ENCODE results near the gene TSPAN17.

The TSPAN17 gene

GRCh38 chr5:176691524-176691923 lies 44.2 kb downstream of the TSPAN17 start:
- ChIA-PET CTCF (interaction anchor here (0.9 to 1.3 kb wide), 3 partner anchors 31 to 118 kb away, joined by 3 read pairs; no protein-coding TSS in a partner anchor), POLR2A (no interaction called here)
- no peak for DNase-seq (ENCODE audit: extremely low spot score)
- no peak for TF ChIP-seq CTCF (IDR thresholded peaks at IDR 0.05; ENCODE audit: control extremely low read depth, extremely low read depth, low read depth, missing control alignments)

- ChIA-PET POLR2A (no interaction called here), CTCF (no interaction called here)
- TF ChIP-seq CTCF (IDR thresholded peaks at IDR 0.05; ENCODE audit: control extremely low read depth, extremely low read depth, low read depth, missing control alignments) = no peak
- no peak for DNase-seq (ENCODE audit: extremely low spot score)
Measured at GRCh38 chr5:176692326-176692725, 45.0 kb downstream of the TSPAN17 start.

- DNase-seq (ENCODE audit: extremely low spot score) = no peak
- POLR2A ChIA-PET = no interaction called here
Measured at GRCh38 chr5:176692839-176693476, 45.7 kb downstream of the TSPAN17 start.

GRCh38 chr5:176693477-176693851 lies 46.2 kb downstream of the TSPAN17 start:
- TF ChIP-seq CTCF (IDR thresholded peaks at IDR 0.05; ENCODE audit: control extremely low read depth, extremely low read depth, low read depth, missing control alignments) = no peak
- ChIA-PET CTCF (interaction anchor here (1.0 to 1.7 kb wide), 3 partner anchors 13 to 35 kb away, joined by 3 to 6 read pairs (median 3); no protein-coding TSS in a partner anchor), POLR2A (no interaction called here)
- DNase-seq (ENCODE audit: extremely low spot score) = no peak

More at GRCh38 chr5:176692839-176693476, 45.7 kb downstream of the TSPAN17 start:
- no peak for TF ChIP-seq CTCF (IDR thresholded peaks at IDR 0.05; ENCODE audit: control extremely low read depth, extremely low read depth, low read depth, missing control alignments)
- CTCF ChIA-PET = interaction anchor here (1.0 to 1.7 kb wide), 3 partner anchors 13 to 35 kb away, joined by 3 to 6 read pairs (median 3); no protein-coding TSS in a partner anchor

GRCh38 chr5:176694146-176694545 lies 46.9 kb downstream of the TSPAN17 start:
- CTCF ChIA-PET = interaction anchor here (1.0 to 1.7 kb wide), 3 partner anchors 14 to 36 kb away, joined by 3 to 6 read pairs (median 3); no protein-coding TSS in a partner anchor
- POLR2A ChIA-PET = no interaction called here
- DNase-seq (ENCODE audit: extremely low spot score) = no peak
- no peak for TF ChIP-seq CTCF (IDR thresholded peaks at IDR 0.05; ENCODE audit: control extremely low read depth, extremely low read depth, low read depth, missing control alignments)

GRCh38 chr5:176694631-176695030 lies 47.3 kb downstream of the TSPAN17 start:
- ChIA-PET CTCF (interaction anchor here (1.7 kb wide), 1 partner anchor 34 kb away, joined by 6 read pairs; no protein-coding TSS in a partner anchor), POLR2A (no interaction called here)
- DNase-seq (ENCODE audit: extremely low spot score) = no peak
- no peak for TF ChIP-seq CTCF (IDR thresholded peaks at IDR 0.05; ENCODE audit: control extremely low read depth, extremely low read depth, low read depth, missing control alignments)
